NCI-H187 treated with DMSO at 0.1 percent for 48 hours (cell line): ENCODE data around the gene PUM1.

Source experiments
- DNase-seq: peaks from one replicate; lab custom pipeline; 2025; lab: John Stamatoyannopoulos, UW

The PUM1 gene

GRCh38 chr1:31027693-31028526, 37.6 kb downstream of the PUM1 start:
- no peak for DNase-seq

DNA sequence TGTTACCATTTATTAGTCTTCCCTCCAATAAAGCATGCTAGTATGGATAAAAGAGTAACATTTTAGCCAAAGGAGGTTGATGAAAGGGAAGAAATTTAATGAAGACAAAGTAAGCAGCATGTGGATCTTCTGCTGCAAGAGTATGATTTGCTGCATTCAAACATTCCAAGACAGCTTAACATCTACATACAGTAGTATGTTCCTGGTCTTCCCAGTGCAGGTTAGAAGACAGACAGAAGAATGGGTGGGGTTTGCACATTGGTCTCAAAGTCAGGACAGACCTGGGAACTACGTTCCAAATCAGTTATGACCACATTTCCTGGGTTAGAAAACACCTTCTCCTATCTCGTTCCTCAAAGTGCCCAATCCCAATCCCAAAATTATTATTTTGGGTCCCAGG, 43.3 kb downstream of the PUM1 start:
- DNase-seq: no peak

- no peak for DNase-seq
Observed at GRCh38 chr1:31020007-31020790, 45.3 kb downstream of the PUM1 start.

DNA sequence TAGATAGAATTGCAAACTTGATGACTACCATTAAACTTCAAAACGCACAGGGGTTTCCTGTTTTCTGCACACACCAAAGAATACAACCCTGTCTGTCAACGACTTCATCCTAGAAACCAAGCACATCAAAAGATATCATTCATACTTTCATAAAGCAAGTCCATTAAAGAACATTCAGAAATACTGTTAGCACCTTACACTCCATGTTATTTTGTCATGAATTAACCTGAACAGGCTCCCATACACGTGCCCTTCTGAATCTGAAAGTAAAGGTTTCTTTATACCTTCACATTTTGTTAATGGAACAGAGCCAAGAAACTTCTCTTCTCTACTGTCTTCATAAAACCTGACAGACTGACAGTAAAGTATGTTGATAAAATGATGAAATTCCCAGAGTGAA, 46.1 kb downstream of the PUM1 start:
- DNase-seq: no peak

GRCh38 chr1:31016868-31017267, 48.6 kb downstream of the PUM1 start:
- DNase-seq: no peak

DNA sequence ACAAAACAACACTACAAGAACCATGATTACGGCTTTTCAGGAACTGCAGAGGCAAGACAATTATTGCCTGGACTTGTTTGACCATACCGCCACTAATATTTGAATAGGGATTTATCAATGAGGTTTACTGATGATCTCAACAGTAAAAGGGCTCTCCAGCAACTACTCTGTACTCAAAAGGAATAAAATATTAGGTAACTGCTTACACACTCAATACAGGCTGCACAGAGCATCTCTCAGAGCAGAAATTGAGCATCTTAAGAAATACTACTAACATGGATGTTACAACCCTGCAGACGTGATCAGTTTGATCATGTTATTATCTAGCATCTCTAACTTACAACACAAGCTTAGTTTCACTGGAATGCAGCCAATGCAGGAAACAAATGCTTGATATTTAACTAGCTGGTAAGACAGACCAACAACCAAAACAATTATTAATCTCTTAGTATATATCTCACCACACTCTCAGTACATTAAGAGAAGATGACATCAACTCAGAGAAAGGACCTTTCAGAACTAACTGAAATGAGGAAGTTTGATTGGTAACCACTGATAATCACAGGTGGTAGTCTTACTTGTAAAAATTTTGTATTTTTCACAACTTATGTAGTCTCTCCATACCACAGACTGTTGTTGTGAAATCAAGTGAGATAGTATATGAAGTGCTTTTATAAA, 52.2 kb downstream of the PUM1 start:
- DNase-seq: no peak

- no peak for DNase-seq
Observed at GRCh38 chr1:31012210-31012924, 53.1 kb downstream of the PUM1 start.

- no peak for DNase-seq
Observed at GRCh38 chr1:31011719-31012118, 53.8 kb downstream of the PUM1 start.

- no peak for DNase-seq
Observed at GRCh38 chr1:31010086-31010989, 55.2 kb downstream of the PUM1 start.

DNA sequence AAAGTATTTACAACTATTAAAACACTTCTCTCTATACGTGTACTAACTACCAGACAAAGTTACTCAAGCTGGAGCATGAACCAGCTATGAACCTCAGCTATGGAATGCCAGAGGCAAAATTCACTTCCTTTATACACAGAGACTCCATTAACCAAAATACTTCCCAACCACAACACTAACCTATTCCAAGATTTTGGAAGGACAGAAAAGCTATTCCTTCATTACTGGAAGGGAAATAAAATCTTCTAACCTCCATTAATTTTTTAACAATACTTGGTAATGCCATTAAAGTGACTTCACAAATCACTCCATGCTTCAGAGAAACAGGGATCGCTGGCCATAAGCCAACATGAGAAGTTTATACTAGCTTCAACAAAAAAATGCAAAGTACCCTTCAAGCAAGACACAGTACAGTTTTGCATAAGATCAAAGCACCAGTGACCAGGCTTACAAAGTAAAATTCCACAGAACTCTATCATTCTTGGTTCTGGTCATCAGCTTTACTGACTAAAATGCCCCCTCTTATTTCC, 58.0 kb downstream of the PUM1 start:
- DNase-seq: no peak

- DNase-seq: no peak
Observed at GRCh38 chr1:31006747-31007146, 58.8 kb downstream of the PUM1 start.

GRCh38 chr1:31005617-31006166, 59.8 kb downstream of the PUM1 start:
- no peak for DNase-seq

DNA sequence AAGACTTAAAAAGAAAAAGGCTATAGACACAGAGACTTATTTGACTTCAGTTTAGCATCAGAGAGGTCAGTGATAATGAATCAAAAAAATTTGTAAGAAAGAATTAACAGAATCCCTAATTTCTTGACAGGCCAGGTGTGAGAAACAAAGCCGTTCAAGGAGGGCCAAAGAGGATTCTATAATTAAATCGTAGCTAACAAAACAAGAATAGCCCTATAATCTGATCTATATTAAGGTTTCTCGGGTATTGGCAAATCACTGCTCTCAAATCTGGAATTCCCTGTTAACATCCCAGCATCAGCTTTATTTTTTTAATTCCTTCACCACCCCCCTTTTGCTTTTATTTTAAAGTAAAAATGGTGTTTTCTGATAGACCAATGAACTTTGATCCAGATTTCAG, 60.3 kb downstream of the PUM1 start:
- no peak for DNase-seq

GRCh38 chr1:31004231-31004621, 61.3 kb downstream of the PUM1 start:
- no peak for DNase-seq

DNA sequence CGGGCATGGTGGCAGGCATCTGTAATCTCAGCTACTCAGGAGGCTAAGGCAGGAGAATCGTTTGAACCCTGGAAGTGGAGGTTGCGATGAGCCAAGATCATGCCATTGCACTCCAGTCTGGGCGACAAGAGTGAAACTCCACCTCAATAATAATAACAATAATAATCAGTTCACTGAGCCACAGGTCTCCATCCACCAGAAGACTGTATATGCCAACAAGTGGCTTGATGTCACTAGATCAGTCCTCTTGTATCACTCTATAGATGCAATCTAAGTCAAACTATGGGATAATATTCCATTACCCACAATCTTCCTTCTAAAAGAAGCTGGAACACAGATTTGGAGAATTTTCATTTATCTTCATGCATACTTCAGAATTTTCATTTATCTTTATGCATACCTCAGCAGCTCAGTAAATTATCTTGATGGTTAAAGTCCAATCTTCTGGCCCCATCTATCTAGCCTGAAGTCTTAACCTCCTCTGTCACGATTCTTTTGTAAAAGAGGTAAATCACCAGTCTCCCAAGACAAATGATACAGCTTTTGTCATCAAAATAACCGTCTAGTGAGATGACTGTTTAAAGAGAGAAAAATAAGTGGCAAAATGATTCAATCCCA, 61.8 kb downstream of the PUM1 start:
- no peak for DNase-seq

DNA sequence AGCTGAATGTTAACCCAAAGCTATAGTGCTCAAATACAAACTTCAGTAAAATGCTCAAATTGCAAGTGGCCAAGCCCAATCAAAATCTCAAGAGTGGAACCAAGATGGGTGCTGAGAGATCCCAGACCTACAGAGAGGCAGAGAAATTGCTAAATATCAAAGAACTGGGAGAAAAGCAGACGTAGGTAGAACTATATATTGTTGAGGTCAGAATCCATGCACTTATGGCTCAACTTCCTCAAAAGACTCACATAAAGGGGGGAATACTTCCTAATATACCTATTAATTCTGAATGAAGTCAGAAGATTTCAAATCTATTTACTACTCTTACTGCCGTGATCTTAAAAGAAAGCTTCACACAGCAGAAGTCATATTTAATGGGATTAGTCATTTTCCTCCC, 65.2 kb downstream of the PUM1 start:
- DNase-seq: no peak

- DNase-seq: no peak
Observed at GRCh38 chr1:30998887-30999286, 66.6 kb downstream of the PUM1 start.

DNA sequence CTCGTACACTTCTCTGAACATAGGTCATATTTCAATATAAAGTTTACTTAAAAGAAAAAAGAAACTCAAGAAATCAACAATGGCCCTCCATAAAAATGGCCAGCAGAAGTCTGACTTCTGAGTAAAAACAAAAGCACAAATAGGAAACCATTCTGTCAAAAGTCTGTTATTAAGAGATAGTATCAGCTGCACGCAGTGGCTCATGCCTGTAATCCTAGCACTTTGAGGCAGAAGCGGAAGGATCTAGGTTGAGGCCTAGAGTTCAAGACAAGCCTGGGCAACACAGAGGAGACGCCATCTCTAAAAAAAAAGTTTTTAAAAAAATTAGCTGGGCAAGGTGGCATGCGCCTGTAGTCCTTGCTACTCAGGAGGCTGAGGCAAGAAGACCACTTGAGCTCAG, 67.3 kb downstream of the PUM1 start:
- DNase-seq: no peak

DNA sequence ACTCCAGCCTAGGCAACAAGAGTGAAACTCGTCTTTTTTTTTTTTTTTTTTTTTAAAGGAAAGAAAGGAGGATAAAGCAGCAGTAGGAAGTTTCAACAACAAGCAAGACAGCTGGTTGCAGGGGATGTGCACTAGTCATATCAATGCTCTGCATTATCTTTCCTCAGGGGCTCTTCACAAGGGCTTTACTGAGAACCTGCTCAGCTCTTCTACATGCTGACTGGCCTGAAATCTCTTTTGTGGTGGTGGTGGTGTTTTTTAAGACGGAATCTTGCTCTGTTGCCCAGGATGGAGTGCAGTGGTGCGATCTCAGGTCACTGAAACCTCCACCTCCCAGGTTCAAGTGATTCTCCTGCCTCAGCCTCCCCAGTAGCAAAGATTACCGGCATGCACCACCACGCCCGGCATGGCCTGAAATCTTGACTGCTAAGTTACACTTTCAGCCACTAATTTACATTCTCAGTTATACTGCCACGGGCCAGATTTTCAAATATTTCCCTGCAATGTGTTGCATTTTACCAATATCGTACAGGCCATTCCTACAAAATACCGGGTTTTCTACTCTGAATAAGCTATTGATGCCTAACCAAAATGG, 68.0 kb downstream of the PUM1 start:
- DNase-seq: no peak
